Thoracic aorta (tissue), 2 donors: ENCODE data around the gene ZNF436. TPM values are rescaled to one million over a fixed set of nuclear protein-coding genes. Genes with fewer than 3 reads are reported as not detected.

ENCODE experiments used
- ATAC-seq: fragments of 150-250 bp; one replicate; pipeline ENCODE4 v1.8.0; 2017; ENCODE audit warnings: low read depth; ENCODE audit not compliant: insufficient number of reproducible peaks, low FRiP score
- DNase-seq: peaks from one replicate; pipeline ENCODE4 v3.0.0-alpha.2; 2020; ENCODE audit warnings: low spot score
- H3K27ac ChIP-seq, 2 donors: fragments of 200-600 bp; sonication (generic); 1 replicate in 1 of 2; 2 replicates in 1 of 2; pipeline ENCODE4 v1.5.1; 2016; ENCODE audit warnings: mild to moderate bottlenecking in 2 of 2, moderate library complexity in 2 of 2
- H3K27me3 ChIP-seq: fragments of 200-600 bp; sonication (generic); replicated peaks from 2 replicates; pipeline ENCODE4 v1.6.0; 2016; ENCODE audit warnings: mild to moderate bottlenecking; ENCODE audit not compliant: insufficient read depth
- H3K36me3 ChIP-seq: fragments of 200-600 bp; sonication (generic); one replicate; pipeline ENCODE4 v1.5.1; 2016
- H3K4me1 ChIP-seq, 2 donors: fragments of 200-600 bp; sonication (generic); 1 replicate in 1 of 2; 2 replicates in 1 of 2; pipeline versions ENCODE4 v1.5.1 to v1.6.0; 2016; ENCODE audit warnings: low read depth in 2 of 2, mild to moderate bottlenecking in 1 of 2; ENCODE audit not compliant: control insufficient read depth in 1 of 2
- H3K4me3 ChIP-seq: fragments of 200-600 bp; sonication (generic); 2 replicates; pipeline ENCODE4 v1.5.1; 2016; ENCODE audit warnings: mild to moderate bottlenecking
- H3K9me3 ChIP-seq: fragments of 200-600 bp; sonication (generic); 2 replicates; pipeline ENCODE4 v1.5.1; 2016
- total RNA-seq, 2 donors: library from RNA; depleted of rRNA; stranded (reverse); fragments of >200 nt; gene quantifications; one replicate each; pipeline versions ENCODE4 v1.1.0 to v1.2.3, GENCODE V29; 2016
- TF ChIP-seq, protein P1 (sequence below): fragments of 200-600 bp; sonication (generic); IDR thresholded peaks from one replicate; pipeline ENCODE4 v1.5.1; 2019; ENCODE audit warnings: antibody characterized with exemption

ZNF436 gene
- total RNA-seq = 10 to 100 TPM in 1 of 2 donors, 1 to 10 TPM in 1; 9.3 to 17.6 TPM

DNA sequence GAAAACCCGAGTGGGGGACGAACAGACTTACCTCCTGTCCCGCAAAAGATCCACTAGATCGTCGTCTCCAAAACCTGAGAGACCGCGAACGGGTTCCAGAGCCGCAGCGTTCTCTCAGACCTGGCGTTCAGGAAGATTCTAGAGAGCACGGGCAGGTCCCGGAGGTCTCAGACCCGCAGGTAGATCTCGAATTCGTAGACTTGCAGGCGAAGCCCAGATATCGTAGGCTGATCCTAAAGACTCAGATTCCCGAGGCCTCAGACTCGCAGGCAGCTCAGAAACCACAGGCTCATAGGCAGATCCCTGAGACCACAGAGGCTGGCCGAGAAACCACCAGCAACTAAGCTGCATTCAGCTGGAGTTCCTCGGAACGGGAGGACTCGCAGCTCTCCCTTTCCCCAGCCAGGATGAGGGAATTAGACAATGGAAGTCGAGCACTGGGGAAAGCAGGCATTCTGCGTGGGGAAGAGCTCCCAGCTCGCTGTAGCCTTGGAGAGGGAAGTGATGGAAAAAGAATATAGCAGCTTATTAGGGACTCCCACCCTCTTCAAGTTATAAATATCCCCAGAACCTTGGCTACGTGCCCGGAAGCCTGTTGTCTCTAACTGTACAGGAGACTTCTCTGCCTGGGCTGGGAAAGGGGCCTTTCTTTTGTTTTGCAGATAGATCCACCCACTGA is at the start of gene ZNF436:
Gene ZNF436, minus strand, starts transcription at position 502 of the 679 bp plus-strand sequence. CDS start 1,831 bp downstream, outside the sequence.
- ATAC-seq (no peak), DNase-seq (peak; percentile 70)
- TF ChIP-seq, protein P1, sequence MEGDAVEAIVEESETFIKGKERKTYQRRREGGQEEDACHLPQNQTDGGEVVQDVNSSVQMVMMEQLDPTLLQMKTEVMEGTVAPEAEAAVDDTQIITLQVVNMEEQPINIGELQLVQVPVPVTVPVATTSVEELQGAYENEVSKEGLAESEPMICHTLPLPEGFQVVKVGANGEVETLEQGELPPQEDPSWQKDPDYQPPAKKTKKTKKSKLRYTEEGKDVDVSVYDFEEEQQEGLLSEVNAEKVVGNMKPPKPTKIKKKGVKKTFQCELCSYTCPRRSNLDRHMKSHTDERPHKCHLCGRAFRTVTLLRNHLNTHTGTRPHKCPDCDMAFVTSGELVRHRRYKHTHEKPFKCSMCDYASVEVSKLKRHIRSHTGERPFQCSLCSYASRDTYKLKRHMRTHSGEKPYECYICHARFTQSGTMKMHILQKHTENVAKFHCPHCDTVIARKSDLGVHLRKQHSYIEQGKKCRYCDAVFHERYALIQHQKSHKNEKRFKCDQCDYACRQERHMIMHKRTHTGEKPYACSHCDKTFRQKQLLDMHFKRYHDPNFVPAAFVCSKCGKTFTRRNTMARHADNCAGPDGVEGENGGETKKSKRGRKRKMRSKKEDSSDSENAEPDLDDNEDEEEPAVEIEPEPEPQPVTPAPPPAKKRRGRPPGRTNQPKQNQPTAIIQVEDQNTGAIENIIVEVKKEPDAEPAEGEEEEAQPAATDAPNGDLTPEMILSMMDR = no peak
- peaks cover 14 to 39% of the 10 kb centered on the region in 2 donors for H3K4me1 ChIP-seq
- no peaks in the 10 kb centered on the region for H3K9me3 ChIP-seq
- peak within 1 kb of the TSS; percentile 98 to 99 for H3K27ac ChIP-seq
- H3K27me3 ChIP-seq = no peaks in the 10 kb centered on the region
- H3K36me3 ChIP-seq = no peaks in the 10 kb centered on the region
- H3K4me3 ChIP-seq = peak within 1 kb of the TSS; percentile 91

DNA sequence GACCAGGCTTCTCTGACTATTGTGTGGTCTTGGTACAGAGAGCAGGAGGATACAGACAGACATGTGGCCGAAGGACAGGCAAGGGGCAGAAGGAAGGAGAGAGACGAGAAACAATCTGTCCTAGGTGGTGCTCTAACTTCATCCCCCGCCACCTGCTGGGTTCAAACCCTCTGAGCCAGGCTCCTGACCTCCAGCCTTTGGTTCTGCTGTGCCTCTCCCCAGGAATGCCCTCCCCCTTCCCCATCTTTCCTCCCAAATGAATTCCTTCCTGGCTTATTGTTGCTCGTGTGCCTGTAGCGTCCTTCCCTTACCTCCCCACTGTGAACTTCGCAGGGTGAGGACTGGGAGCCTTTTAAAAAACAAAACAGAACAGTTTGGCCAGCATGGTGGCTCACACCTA is 49.5 kb upstream of the ZNF436 start:
- Histone ChIP-seq H3K4me1 (peaks cover 21 to 27% of the 10 kb centered on the region in 2 donors), H3K27me3 (no peaks in the 10 kb centered on the region), H3K27ac (peak overlapping the region; percentile 10 to 41), H3K9me3 (no peaks in the 10 kb centered on the region), H3K36me3 (peaks cover 11% of the 10 kb centered on the region), H3K4me3 (no peak overlapping the region)
- TF ChIP-seq, protein P1 = no peak
- DNase-seq (no peak), ATAC-seq (no peak)

DNA sequence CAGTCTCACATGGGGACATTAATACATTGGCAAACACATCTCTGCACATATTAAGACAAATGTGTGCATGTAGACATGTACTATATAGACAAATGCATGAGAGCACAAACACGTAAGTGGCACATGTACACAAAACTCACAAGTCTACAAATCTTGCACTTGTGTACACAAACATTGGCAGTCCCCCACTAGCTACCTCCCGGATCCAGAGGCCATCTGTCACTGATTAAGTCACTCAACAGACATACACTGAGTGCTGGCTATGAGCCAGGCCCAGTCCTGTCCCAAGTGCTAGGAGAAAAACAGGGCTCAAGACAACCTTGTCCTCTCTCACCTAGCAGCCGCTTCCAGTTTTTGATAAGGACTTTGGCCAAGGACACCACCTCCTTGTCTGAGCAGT is 47.9 kb upstream of the ZNF436 start:
- no peak for DNase-seq
- H3K36me3 ChIP-seq = peaks cover 11% of the 10 kb centered on the region
- H3K4me1 ChIP-seq = peaks cover 9 to 15% of the 10 kb centered on the region in 2 donors
- no peak overlapping the region for H3K4me3 ChIP-seq
- H3K27me3 ChIP-seq = no peaks in the 10 kb centered on the region
- TF ChIP-seq, protein P1 = no peak
- H3K27ac ChIP-seq = no peak overlapping the region
- ATAC-seq = no peak
- no peaks in the 10 kb centered on the region for H3K9me3 ChIP-seq

DNA sequence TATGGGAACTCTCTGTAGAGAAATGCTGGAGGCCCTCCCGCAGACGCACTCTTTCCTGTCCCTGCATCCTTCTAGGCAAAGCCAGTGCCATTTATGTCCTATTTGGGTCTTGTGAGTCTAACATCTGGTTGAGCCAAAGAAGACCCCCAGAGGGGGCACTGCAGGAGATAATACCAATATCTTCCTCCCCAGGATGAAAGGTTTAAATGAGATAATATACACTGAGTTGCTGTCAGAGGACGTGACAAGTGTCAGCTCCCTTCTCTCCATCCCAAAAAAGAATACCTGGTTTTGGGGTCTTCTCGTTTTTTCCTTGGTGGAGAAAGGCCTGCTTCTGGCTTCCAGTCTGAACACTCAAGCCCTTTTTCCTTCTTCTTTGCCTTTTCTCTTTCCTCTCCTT is 47.3 kb upstream of the ZNF436 start:
- TF ChIP-seq, protein P1 = no peak
- H3K27me3 ChIP-seq = no peaks in the 10 kb centered on the region

DNA sequence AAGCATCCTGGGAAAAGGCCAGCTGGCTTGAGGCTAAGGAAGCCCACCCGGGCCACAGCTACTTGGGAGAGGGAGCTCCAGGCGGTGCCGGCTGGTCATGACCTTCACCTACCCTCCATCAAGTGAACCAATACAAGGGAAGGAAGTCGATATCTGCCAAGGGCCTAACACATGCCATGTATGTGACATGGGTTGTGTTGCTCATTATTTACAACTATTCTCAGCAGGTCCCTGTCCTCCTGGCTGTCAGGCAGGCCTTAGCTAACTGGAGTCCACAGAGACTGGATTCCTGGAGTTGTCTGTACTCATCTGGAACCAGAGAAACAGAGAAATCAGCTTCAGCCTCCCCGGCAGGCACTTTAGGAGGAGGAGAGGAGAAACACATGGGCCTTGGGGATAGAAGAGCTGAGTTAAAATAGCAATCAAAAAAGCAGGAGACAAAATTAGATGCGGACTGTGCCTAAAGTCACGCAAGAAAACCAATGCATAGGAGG is 39.2 kb upstream of the ZNF436 start:
- Histone ChIP-seq H3K9me3 (no peaks in the 10 kb centered on the region), H3K4me1 (peaks cover 9 to 29% of the 10 kb centered on the region in 2 donors), H3K27ac (no peak overlapping the region), H3K36me3 (peaks cover 14% of the 10 kb centered on the region), H3K27me3 (no peaks in the 10 kb centered on the region), H3K4me3 (no peak overlapping the region)
- TF ChIP-seq, protein P1 = no peak
- DNase-seq = no peak
- ATAC-seq = no peak

More for the DNA sequence above, 47.3 kb upstream of the ZNF436 start:
- Histone ChIP-seq H3K9me3 (no peaks in the 10 kb centered on the region), H3K4me1 (peaks cover 6 to 15% of the 10 kb centered on the region in 2 donors), H3K4me3 (no peak overlapping the region), H3K27ac (no peak overlapping the region), H3K36me3 (peaks cover 11% of the 10 kb centered on the region)
- ATAC-seq (no peak), DNase-seq (no peak)
